Measurements from ENCODE around the gene XPNPEP3. TPM values are rescaled to one million over a fixed set of nuclear protein-coding genes. Genes with fewer than 3 reads are reported as not detected.

Gene XPNPEP3
- total RNA-seq, 2 donors from 2014 or later, result 9.4 to 12.5 TPM

- no peak for TF ChIP-seq CTCF (IDR thresholded peaks at IDR 0.05)
- Histone ChIP-seq H3K36me3 (peaks cover 35% of the 10 kb centered on the region), H3K27ac (no peak overlapping the region)
These were observed 115.6 kb downstream of the XPNPEP3 start for GRCh38 chr22:40972587-40972986.

GRCh38 chr22:40973144-40973543 lies 116.2 kb downstream of the XPNPEP3 start:
- no peaks in the 10 kb centered on the region for H3K27me3 ChIP-seq
- H3K4me3 ChIP-seq, result no peak overlapping the region
- H3K4me1 ChIP-seq, result no peaks in the 10 kb centered on the region
- no peak for DNase-seq (ENCODE audit: low spot score)
- peaks cover 32% of the 10 kb centered on the region for H3K36me3 ChIP-seq
- no peaks in the 10 kb centered on the region for H3K9me3 ChIP-seq
- H3K27ac ChIP-seq, result no peak overlapping the region
- no peak for TF ChIP-seq CTCF (IDR thresholded peaks at IDR 0.05)

More at GRCh38 chr22:40972587-40972986, 115.6 kb downstream of the XPNPEP3 start:
- H3K4me1 ChIP-seq, result no peaks in the 10 kb centered on the region
- no peak overlapping the region for H3K4me3 ChIP-seq
- no peaks in the 10 kb centered on the region for H3K27me3 ChIP-seq
- H3K9me3 ChIP-seq, result no peaks in the 10 kb centered on the region
- DNase-seq (ENCODE audit: low spot score), result no peak

- H3K27ac ChIP-seq, result no peak overlapping the region
These were observed 118.4 kb downstream of the XPNPEP3 start for GRCh38 chr22:40975366-40975765.

GRCh38 chr22:40976866-40977700 lies 120.1 kb downstream of the XPNPEP3 start:
- no peak overlapping the region for H3K4me3 ChIP-seq
- no peaks in the 10 kb centered on the region for H3K27me3 ChIP-seq
- no peaks in the 10 kb centered on the region for H3K4me1 ChIP-seq
- H3K27ac ChIP-seq, result no peak overlapping the region
- H3K36me3 ChIP-seq, result peaks cover 15% of the 10 kb centered on the region
- H3K9me3 ChIP-seq, result no peaks in the 10 kb centered on the region
- no peak for TF ChIP-seq CTCF (IDR thresholded peaks at IDR 0.05)
- DNase-seq (ENCODE audit: low spot score), result no peak

More at GRCh38 chr22:40975366-40975765, 118.4 kb downstream of the XPNPEP3 start:
- Histone ChIP-seq H3K4me1 (no peaks in the 10 kb centered on the region), H3K27me3 (no peaks in the 10 kb centered on the region), H3K4me3 (no peak overlapping the region), H3K9me3 (no peaks in the 10 kb centered on the region), H3K36me3 (peaks cover 18% of the 10 kb centered on the region)
- no peak for TF ChIP-seq CTCF (IDR thresholded peaks at IDR 0.05)
- DNase-seq (ENCODE audit: low spot score), result no peak

GRCh38 chr22:40979198-40979597 lies 122.2 kb downstream of the XPNPEP3 start:
- H3K4me3 ChIP-seq, result no peak overlapping the region

More at GRCh38 chr22:40979198-40979597, 122.2 kb downstream of the XPNPEP3 start:
- Histone ChIP-seq H3K27ac (no peak overlapping the region), H3K36me3 (no peaks in the 10 kb centered on the region), H3K9me3 (no peaks in the 10 kb centered on the region), H3K27me3 (no peaks in the 10 kb centered on the region), H3K4me1 (peaks cover 0 to 8% of the 10 kb centered on the region in 2 donors)
- no peak for DNase-seq (ENCODE audit: low spot score)
- no peak for TF ChIP-seq CTCF (IDR thresholded peaks at IDR 0.05)
